DOHH2 (cell line): ENCODE results near the gene ATP10A.

Source experiments
- H3F3A ChIP-seq: fragments of 200-600 bp; sonication (generic), shearing (Covaris generic); 2 replicates; pipeline ENCODE4 v1.6.0; 2016; ENCODE audit warnings: antibody characterized with exemption, mild to moderate bottlenecking; ENCODE audit not compliant: control insufficient read depth, insufficient read depth
- H3K27ac ChIP-seq: fragments of 200-600 bp; sonication (generic); 2 replicates; pipeline ENCODE4 v1.5.1; 2014; ENCODE audit warnings: low read depth, mild to moderate bottlenecking, low read length, moderate library complexity
- H3K27me3 ChIP-seq: fragments of 200-600 bp; sonication (generic); 2 replicates; pipeline ENCODE4 v1.6.1; 2014; ENCODE audit warnings: mild to moderate bottlenecking, low read length, mixed read lengths; ENCODE audit not compliant: control insufficient read depth
- H3K36me3 ChIP-seq: fragments of 200-600 bp; sonication (generic); 2 replicates; pipeline ENCODE4 v1.6.1; 2014; ENCODE audit warnings: mild to moderate bottlenecking, low read length, moderate library complexity, mixed read lengths; ENCODE audit not compliant: control insufficient read depth
- H3K4me1 ChIP-seq: fragments of 200-600 bp; sonication (generic); 2 replicates; pipeline ENCODE4 v1.6.1; 2014; ENCODE audit warnings: mild to moderate bottlenecking, low read length, mixed read lengths; ENCODE audit not compliant: control insufficient read depth
- H3K4me2 ChIP-seq: fragments of 200-600 bp; sonication (generic); 2 replicates; pipeline ENCODE4 v1.6.0; 2014; ENCODE audit warnings: mild to moderate bottlenecking, low read length, moderate library complexity
- H3K4me3 ChIP-seq: fragments of 200-600 bp; sonication (generic); 2 replicates; pipeline ENCODE4 v1.5.1; 2014; ENCODE audit warnings: mild to moderate bottlenecking, low read length, mixed read lengths
- H3K79me2 ChIP-seq: fragments of 200-600 bp; sonication (generic); 2 replicates; pipeline ENCODE4 v1.6.1; 2014; ENCODE audit warnings: mild to moderate bottlenecking, low read length, mixed read lengths; ENCODE audit not compliant: control insufficient read depth
- H3K9me2 ChIP-seq: fragments of 200-600 bp; sonication (generic); replicated peaks from 2 replicates; pipeline ENCODE4 v1.6.1; 2014; ENCODE audit warnings: mild to moderate bottlenecking, low read length, mixed read lengths; ENCODE audit not compliant: control insufficient read depth
- H3K9me3 ChIP-seq: fragments of 200-600 bp; sonication (generic); 2 replicates; pipeline ENCODE4 v1.6.1; 2014; ENCODE audit warnings: antibody characterized with exemption, low read length, mixed read lengths; ENCODE audit not compliant: control insufficient read depth, insufficient read depth
- H4K20me1 ChIP-seq: fragments of 200-600 bp; sonication (generic); 2 replicates; pipeline ENCODE4 v1.6.0; 2014; ENCODE audit warnings: low read depth, mild to moderate bottlenecking, antibody characterized with exemption, low read length, moderate library complexity; ENCODE audit not compliant: control insufficient read depth, insufficient read depth
- EZH2phosphoT487 ChIP-seq: fragments of 200-600 bp; sonication (generic); IDR thresholded peaks from 2 replicates; pipeline ENCODE4 v1.6.1; 2017; ENCODE audit warnings: borderline replicate concordance, mild to moderate bottlenecking, antibody characterized with exemption, low read length, moderate library complexity, mixed read lengths
- TF ChIP-seq, protein P1 (sequence below): fragments of 200-600 bp; sonication (generic); IDR thresholded peaks from one replicate; pipeline ENCODE4 v1.5.1; 2014; ENCODE audit warnings: antibody characterized with exemption, mild to moderate bottlenecking, low read depth, low read length; ENCODE audit not compliant: poor library complexity, severe bottlenecking

The ATP10A gene

GRCh38 chr15:25738171-25738965, 124.8 kb downstream of the ATP10A start:
- Histone ChIP-seq H3K4me1 (no peaks in the 10 kb centered on the region), H4K20me1 (no peaks in the 10 kb centered on the region), H3K4me2 (no peak overlapping the region), H3F3A (no peaks in the 10 kb centered on the region), H3K9me3 (peaks cover 37% of the 10 kb centered on the region), H3K4me3 (no peak overlapping the region), H3K27ac (no peak overlapping the region), H3K9me2 (no peaks in the 10 kb centered on the region), H3K27me3 (no peaks in the 10 kb centered on the region), H3K36me3 (no peaks in the 10 kb centered on the region), H3K79me2 (no peaks in the 10 kb centered on the region)
- TF ChIP-seq, protein P1, sequence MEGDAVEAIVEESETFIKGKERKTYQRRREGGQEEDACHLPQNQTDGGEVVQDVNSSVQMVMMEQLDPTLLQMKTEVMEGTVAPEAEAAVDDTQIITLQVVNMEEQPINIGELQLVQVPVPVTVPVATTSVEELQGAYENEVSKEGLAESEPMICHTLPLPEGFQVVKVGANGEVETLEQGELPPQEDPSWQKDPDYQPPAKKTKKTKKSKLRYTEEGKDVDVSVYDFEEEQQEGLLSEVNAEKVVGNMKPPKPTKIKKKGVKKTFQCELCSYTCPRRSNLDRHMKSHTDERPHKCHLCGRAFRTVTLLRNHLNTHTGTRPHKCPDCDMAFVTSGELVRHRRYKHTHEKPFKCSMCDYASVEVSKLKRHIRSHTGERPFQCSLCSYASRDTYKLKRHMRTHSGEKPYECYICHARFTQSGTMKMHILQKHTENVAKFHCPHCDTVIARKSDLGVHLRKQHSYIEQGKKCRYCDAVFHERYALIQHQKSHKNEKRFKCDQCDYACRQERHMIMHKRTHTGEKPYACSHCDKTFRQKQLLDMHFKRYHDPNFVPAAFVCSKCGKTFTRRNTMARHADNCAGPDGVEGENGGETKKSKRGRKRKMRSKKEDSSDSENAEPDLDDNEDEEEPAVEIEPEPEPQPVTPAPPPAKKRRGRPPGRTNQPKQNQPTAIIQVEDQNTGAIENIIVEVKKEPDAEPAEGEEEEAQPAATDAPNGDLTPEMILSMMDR, result no peak
- no peak for TF ChIP-seq EZH2phosphoT487

DNA sequence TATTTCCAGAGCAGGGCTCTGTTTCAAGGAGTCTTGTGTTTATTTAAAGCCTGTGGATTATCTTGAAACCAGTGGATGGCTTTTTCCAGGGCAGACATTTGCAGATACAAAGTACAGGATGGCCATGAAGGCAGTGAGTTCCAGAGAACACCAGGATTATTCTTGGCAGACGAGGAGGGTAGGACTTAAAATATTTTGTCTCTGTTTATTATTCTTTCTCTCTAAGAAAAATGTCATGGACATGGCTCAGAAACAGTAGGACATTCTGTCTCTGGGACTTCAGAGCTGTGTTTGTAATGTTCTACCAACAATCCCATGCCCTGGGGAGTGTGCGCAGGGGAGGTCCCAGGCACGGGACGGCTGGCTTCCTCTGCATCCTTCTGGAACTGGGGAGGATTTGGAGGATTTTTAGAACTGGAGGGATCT, 125.9 kb downstream of the ATP10A start:
- Histone ChIP-seq H4K20me1 (no peaks in the 10 kb centered on the region), H3K27me3 (no peaks in the 10 kb centered on the region), H3K36me3 (no peaks in the 10 kb centered on the region), H3K9me3 (peaks cover 34% of the 10 kb centered on the region), H3K4me2 (no peak overlapping the region), H3K9me2 (no peaks in the 10 kb centered on the region), H3K4me3 (no peak overlapping the region), H3K27ac (no peak overlapping the region), H3F3A (no peaks in the 10 kb centered on the region), H3K4me1 (no peaks in the 10 kb centered on the region), H3K79me2 (no peaks in the 10 kb centered on the region)
- no peak for TF ChIP-seq EZH2phosphoT487
- TF ChIP-seq, protein P1, result no peak

DNA sequence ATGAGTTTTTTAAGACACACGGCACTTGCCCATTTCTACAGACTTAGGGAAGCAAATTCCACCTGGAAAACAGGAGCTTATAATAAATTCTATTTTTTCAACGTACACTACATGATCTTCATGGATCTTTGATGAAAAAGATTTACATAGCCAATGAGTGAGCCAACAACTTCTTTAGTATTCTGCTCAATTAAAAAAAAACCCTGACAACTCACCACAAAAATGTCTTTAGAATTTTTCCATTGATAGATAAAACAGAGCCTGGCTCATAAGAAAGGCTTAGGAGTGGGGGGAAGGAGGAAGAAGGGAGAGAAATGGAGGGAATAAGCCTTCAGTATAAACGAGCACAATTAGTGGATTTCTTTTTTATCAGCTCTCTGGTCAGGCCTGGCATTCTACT, 126.7 kb downstream of the ATP10A start:
- no peaks in the 10 kb centered on the region for H3K9me2 ChIP-seq
- no peaks in the 10 kb centered on the region for H3K27me3 ChIP-seq
- H3K27ac ChIP-seq, result no peak overlapping the region

More for the DNA sequence above, 126.7 kb downstream of the ATP10A start:
- no peaks in the 10 kb centered on the region for H3K36me3 ChIP-seq
- H3K4me3 ChIP-seq, result no peak overlapping the region
- H3F3A ChIP-seq, result no peaks in the 10 kb centered on the region
- no peaks in the 10 kb centered on the region for H3K79me2 ChIP-seq
- no peaks in the 10 kb centered on the region for H3K4me1 ChIP-seq
- no peak for TF ChIP-seq EZH2phosphoT487
- TF ChIP-seq, protein P1, result no peak
- H3K9me3 ChIP-seq, result peaks cover 34% of the 10 kb centered on the region
- H4K20me1 ChIP-seq, result no peaks in the 10 kb centered on the region
- H3K4me2 ChIP-seq, result no peak overlapping the region
